ENCODE data around the gene SIGLECL1. TPM values are rescaled to one million over a fixed set of nuclear protein-coding genes. Genes with fewer than 3 reads are reported as not detected.

The SIGLECL1 gene
- polyA plus RNA-seq, 1 donor from 2014 or later, result not detected

- H3K9me3 ChIP-seq (ENCODE audit: low read length), result no peaks in the 10 kb centered on the region
- no peaks in the 10 kb centered on the region for H3K9me2 ChIP-seq (ENCODE audit: insufficient read depth, low read length)
- H3K79me2 ChIP-seq (replicated peaks; ENCODE audit: insufficient read depth, low read length), result peaks cover under 1% of the 10 kb centered on the region
- H4K20me1 ChIP-seq (ENCODE audit: insufficient read depth), result no peaks in the 10 kb centered on the region
- no peaks in the 10 kb centered on the region for H3K36me3 ChIP-seq (ENCODE audit: insufficient read depth, low read length)
- no peaks in the 10 kb centered on the region for H3K27me3 ChIP-seq (ENCODE audit: insufficient read depth, low read depth, low read length)
- no peak overlapping the region for H3K4me2 ChIP-seq (ENCODE audit: low read length)
- no peaks in the 10 kb centered on the region for H3F3A ChIP-seq (ENCODE audit: insufficient read depth, low read length, poor library complexity, severe bottlenecking)
- H2AFZ ChIP-seq (ENCODE audit: low read depth, low read length), result no peak overlapping the region
- H3K9ac ChIP-seq (ENCODE audit: low read length), result no peak overlapping the region
- TF ChIP-seq SMC3 (conservative IDR thresholded peaks at IDR 0.05; ENCODE audit: poor library complexity), result no peak
- no peak for TF ChIP-seq RAD21 (conservative IDR thresholded peaks at IDR 0.05)
- TF ChIP-seq MXI1 (conservative IDR thresholded peaks at IDR 0.05; ENCODE audit: poor library complexity, severe bottlenecking), result no peak
- TF ChIP-seq, protein P1, sequence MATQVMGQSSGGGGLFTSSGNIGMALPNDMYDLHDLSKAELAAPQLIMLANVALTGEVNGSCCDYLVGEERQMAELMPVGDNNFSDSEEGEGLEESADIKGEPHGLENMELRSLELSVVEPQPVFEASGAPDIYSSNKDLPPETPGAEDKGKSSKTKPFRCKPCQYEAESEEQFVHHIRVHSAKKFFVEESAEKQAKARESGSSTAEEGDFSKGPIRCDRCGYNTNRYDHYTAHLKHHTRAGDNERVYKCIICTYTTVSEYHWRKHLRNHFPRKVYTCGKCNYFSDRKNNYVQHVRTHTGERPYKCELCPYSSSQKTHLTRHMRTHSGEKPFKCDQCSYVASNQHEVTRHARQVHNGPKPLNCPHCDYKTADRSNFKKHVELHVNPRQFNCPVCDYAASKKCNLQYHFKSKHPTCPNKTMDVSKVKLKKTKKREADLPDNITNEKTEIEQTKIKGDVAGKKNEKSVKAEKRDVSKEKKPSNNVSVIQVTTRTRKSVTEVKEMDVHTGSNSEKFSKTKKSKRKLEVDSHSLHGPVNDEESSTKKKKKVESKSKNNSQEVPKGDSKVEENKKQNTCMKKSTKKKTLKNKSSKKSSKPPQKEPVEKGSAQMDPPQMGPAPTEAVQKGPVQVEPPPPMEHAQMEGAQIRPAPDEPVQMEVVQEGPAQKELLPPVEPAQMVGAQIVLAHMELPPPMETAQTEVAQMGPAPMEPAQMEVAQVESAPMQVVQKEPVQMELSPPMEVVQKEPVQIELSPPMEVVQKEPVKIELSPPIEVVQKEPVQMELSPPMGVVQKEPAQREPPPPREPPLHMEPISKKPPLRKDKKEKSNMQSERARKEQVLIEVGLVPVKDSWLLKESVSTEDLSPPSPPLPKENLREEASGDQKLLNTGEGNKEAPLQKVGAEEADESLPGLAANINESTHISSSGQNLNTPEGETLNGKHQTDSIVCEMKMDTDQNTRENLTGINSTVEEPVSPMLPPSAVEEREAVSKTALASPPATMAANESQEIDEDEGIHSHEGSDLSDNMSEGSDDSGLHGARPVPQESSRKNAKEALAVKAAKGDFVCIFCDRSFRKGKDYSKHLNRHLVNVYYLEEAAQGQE (IDR thresholded peaks at IDR 0.05; ENCODE audit: borderline replicate concordance), result no peak
- no peak for TF ChIP-seq CTCF (IDR thresholded peaks at IDR 0.05; ENCODE audit: poor library complexity, severe bottlenecking)
- TF ChIP-seq EP300 (conservative IDR thresholded peaks at IDR 0.05; ENCODE audit: poor library complexity, severe bottlenecking), result no peak
- no peak for TF ChIP-seq EZH2 (IDR thresholded peaks at IDR 0.05; ENCODE audit: borderline replicate concordance, insufficient read depth, low read length, poor library complexity, severe bottlenecking)
- TF ChIP-seq POLR2AphosphoS5 (IDR thresholded peaks at IDR 0.05), result no peak
- H3K27ac ChIP-seq (ENCODE audit: low read length), result no peak overlapping the region
- H3K4me3 ChIP-seq (ENCODE audit: low read length), result no peak overlapping the region
These were observed 66.5 kb downstream of the SIGLECL1 start for GRCh38 chr19:51317376-51317775.

DNA sequence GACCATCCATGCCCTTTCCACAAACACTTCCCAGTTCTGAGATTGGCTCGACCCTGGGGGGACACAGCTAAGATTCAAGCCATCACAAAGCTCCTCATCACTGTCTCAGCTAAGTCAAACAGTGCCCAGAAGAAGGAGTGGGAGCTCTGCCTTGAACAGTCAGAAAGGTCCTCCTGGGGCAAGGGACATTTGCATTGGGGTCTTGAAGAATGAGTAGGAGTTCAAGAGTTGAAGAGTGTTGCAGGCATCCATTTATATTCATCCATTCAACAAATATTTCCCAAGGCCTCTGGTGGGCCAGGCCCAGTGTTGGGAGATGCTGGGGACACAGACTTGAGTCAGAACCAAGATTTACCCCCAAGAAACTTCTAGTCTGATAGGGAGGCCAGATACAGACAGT lies 67.1 kb downstream of the SIGLECL1 start:
- H3K27me3 ChIP-seq (ENCODE audit: insufficient read depth, low read depth, low read length), result no peaks in the 10 kb centered on the region
- no peak overlapping the region for H3K27ac ChIP-seq (ENCODE audit: low read length)
- H3F3A ChIP-seq (ENCODE audit: insufficient read depth, low read length, poor library complexity, severe bottlenecking), result no peaks in the 10 kb centered on the region
- H3K36me3 ChIP-seq (ENCODE audit: insufficient read depth, low read length), result no peaks in the 10 kb centered on the region
- no peaks in the 10 kb centered on the region for H3K79me2 ChIP-seq (replicated peaks; ENCODE audit: insufficient read depth, low read length)
- H3K9me2 ChIP-seq (ENCODE audit: insufficient read depth, low read length), result no peaks in the 10 kb centered on the region
- H3K9ac ChIP-seq (ENCODE audit: low read length), result no peak overlapping the region
- TF ChIP-seq SMC3 (conservative IDR thresholded peaks at IDR 0.05; ENCODE audit: poor library complexity) (no peak), EZH2 (IDR thresholded peaks at IDR 0.05; ENCODE audit: borderline replicate concordance, insufficient read depth, low read length, poor library complexity, severe bottlenecking) (no peak), MXI1 (conservative IDR thresholded peaks at IDR 0.05; ENCODE audit: poor library complexity, severe bottlenecking) (no peak), RAD21 (conservative IDR thresholded peaks at IDR 0.05) (no peak), POLR2AphosphoS5 (IDR thresholded peaks at IDR 0.05) (no peak), CTCF (IDR thresholded peaks at IDR 0.05; ENCODE audit: poor library complexity, severe bottlenecking) (no peak), TAF1 (IDR thresholded peaks at IDR 0.05; ENCODE audit: low read depth) (no peak), EP300 (conservative IDR thresholded peaks at IDR 0.05; ENCODE audit: poor library complexity, severe bottlenecking) (no peak)
- TF ChIP-seq, protein P1 (IDR thresholded peaks at IDR 0.05; ENCODE audit: borderline replicate concordance), result no peak
- no peak overlapping the region for H3K4me3 ChIP-seq (ENCODE audit: low read length)
- no peak overlapping the region for H2AFZ ChIP-seq (ENCODE audit: low read depth, low read length)
- H4K20me1 ChIP-seq (ENCODE audit: insufficient read depth), result no peaks in the 10 kb centered on the region
- no peak overlapping the region for H3K4me2 ChIP-seq (ENCODE audit: low read length)
- H3K9me3 ChIP-seq (ENCODE audit: low read length), result no peaks in the 10 kb centered on the region

Data from neural cell (in vitro differentiated cells).